Hindlimb muscle (tissue), 1 donor: ENCODE data around the gene RBPJ. TPM values are rescaled to one million over a fixed set of nuclear protein-coding genes. Genes with fewer than 3 reads are reported as not detected.
"Not testable (repeated sequence)": the region's sequence is repeated elsewhere in the genome, so short reads cannot be mapped to it uniquely, and the experiment has no call there.

Experiments
- DNase-seq: peaks from one replicate; pipeline ENCODE4 v3.0.0-alpha.2; 2013
- polyA plus RNA-seq: library from polyadenylated mRNA; unstranded; fragments of 120-200 nt; gene quantifications from one replicate; pipeline ENCODE4 v1.2.1, GENCODE V29; 2013; ENCODE audit not compliant: insufficient read length

RBPJ gene
- polyA plus RNA-seq, 1 donor = 68.6 TPM

DNA sequence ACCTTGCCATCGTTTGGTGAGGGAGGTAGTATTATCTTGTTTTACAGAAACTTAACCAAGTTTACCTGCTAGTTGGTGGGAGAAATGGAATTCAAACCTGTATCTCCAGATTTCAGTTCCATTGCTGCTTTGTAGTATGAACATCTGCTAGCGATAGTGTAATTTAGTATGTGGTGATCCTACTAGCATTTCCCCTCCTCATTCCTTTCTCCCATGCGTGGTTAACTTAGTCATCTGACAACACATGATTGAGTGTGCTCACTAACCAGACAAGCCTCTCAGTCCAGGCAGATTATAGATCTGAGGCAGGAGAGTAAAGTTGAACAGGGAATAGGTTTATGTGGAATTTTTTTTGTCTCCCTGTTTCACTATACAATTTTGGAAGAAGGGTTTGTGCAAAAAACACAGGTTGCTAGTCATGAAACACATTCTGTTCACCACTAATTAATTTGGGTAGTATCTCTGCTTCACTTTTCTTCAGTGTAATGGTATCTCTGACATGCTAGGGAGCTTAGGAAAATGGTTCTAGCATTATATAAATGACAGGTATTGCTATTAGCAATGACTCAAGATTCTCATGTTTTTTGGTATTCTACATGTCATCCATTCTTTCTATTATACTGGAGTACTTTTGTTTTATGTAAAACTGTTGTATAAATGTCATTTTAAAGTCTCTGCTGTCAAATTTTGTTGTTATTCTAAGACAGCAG, 21.7 kb downstream of the RBPJ start:
- DNase-seq = no peak

DNA sequence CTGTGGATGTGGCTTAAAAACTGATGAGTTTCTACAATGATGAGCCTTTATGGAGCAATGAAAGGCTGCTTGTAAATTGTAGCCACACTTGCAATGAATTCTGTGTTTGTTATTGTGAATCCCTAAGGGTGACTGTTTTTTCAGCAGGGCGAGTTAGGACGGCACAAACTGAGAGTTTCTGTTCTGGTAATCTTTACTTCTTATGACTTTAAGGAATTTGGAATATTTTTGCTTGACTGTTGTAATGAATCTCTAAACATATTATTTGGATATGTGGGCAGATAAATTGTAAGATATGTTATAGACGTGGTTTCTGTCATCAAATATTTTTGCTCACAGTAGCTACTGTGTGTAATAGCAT, 22.2 kb downstream of the RBPJ start:
- DNase-seq = no peak

DNA sequence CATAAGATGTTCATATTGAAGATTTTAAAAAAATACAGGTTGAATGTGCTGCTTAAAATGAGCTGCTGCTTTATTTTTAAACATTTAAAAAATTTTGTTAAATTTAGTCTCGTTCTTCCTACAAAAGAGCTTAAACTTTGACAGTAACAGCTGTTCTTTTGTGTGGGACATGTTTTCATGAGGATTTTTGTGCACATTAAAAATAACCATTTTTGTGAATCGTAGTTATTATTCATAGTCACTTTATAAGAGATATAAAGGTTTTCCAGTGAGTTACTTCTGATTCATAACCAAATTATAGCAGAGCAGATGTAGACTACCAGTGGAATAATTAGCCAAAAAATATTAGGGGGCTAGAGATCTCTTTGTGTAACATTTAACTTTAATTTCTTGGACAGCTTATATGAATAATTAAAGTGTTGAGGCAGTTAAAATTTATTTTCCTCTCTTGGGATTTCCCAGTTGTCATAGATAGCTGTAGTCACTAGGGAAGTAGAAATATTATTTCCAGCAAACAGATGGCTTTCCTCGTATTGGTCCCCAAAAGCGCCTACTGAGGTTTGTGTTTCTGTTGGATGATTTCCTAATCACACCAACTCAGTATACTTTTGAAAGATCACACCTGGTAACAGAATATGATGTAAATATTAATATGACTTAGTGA, 24.2 kb downstream of the RBPJ start:
- DNase-seq = no peak

DNA sequence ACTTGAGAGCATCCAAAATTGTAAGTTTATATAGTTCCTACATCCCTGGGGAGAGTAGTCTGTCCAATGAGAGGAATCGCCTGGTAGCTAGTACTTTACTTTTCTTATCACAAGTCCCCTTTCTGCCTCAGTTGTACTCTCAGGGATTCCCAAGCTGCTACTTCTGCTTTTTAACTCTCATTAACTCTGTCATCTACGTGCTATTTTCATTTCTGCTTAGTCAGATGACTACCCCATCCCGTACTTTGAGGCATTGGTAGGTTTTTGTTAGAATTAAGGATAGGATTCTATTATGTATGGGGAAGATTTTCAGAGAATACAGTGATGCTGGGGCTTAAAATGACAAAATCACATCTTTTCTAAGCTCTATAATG, 24.7 kb downstream of the RBPJ start:
- DNase-seq = no peak

DNA sequence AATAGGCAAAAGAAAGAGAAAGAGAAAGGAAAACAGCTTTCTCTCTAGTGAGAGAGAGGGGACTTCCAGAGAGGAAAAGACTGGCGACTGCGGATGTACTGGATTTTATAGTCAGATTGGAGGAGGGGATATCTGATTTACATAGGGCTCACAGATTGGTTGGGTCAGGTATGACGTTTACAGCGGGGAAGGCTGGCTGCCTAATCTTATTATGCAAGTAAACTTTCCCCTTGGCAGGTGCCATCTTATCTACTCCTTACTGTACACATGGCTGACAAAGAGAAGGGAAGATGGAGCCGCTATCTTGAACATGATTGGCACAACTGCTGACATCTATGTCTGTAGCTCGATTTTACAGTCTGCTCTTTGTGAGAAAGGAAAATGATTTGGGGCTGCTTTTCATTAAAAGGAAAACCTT, 25.4 kb downstream of the RBPJ start:
- no peak for DNase-seq

DNA sequence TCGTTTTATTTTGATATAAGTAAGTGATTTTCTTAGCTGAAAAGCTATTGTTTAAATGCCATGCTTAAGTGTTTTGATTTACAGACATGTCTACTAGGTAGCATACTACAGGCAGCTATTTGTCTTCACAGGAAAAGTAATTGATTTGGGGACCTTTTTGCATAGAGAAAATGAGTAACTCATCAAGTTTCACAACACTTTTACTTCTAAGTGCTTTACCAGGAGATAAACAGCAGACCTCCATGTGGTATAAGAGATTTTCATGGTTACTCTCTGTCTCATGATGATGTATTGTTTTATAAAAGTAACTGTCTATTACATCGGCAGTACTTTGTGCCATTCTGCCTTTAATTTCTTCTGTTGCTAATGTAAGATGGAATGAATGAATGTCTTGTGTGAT, 28.7 kb downstream of the RBPJ start:
- DNase-seq = no peak

DNA sequence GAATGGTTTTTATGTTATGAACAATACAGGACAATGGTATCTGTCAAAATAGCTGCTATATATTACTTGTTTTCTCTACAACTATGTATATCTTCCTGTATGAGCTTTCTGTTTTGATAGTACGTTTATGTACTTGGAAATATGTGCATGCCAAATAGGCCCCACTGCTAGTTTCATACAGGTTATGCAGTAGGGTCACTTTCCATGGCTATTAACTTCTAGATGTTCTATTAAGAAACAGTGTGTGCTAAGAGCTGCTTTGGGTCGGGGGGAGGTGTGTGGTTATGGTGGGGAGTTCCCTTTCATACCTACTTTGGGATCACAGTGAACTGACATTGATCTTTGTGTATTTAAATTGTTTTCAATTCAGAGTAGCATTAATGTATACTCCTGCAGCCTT, 30.9 kb downstream of the RBPJ start:
- DNase-seq = no peak

DNA sequence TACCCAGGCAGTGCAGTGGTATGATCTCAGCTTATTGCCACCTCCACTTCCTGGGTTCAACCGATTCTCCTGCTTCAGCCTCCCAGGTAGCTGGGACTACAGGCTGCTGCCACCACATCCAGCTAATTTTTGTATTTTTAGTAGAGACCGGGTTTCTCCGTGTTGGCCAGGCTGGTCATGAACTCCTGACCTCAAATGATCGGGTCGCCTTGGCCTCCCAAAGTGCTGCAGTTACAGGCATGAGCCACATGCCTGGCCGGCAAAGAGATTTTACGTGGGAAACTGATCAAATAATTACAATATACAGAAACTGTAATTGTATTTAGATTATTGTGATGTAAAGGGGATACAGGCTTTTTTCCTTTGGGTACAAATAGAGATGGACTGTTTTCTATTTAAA, 33.7 kb downstream of the RBPJ start:
- no peak for DNase-seq

DNA sequence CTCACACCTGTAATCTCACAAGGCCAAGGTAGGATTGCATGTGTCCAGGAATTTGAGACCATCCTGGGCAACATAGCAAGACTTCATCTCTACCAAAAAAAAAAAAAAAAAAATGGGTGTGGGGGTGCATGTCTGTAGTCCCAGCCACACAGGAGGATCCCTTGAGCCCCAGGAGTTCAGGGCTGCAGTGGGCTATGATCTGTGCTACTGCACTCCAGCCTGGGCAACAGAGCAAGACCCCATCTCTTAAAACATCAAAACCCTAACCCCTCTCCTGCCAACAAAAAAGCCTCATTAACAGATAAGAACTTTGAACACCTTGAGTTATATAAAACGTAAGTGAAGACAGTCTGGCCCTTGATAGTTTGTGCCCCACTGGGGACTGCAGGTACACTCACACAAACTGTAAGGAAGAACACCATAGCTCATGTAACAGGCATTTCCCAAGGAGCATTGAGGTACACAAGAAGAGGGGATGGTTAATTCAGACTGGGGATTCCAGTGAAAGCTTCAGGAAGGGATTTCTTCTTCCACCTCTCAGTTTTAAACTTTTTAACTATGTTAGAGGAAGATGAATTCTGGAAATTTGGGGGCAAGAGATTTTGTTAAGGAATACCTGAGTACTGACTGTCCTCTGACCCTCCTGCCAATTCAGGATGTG, 34.7 kb downstream of the RBPJ start:
- DNase-seq = no peak

DNA sequence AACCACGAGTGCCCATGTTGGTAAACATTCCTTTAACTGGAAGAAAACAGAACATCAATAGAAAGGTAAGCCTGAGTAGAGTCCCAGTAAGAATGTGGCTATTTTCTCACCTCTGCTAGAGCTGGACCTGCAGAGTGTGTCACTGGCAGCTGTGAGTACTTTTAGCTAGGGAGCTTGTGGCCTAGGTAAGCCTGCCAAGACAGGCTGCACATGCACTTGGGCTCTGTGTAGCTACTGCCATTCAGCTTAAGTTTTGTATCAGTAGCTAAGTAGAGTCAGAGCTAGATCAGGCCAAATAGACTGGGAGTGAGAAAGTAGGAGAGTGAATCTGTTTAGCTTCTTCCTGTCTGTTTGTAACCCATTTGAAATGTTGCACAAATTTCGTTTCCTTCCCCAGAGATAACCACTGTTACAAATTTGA, 35.3 kb downstream of the RBPJ start:
- DNase-seq = no peak

DNA sequence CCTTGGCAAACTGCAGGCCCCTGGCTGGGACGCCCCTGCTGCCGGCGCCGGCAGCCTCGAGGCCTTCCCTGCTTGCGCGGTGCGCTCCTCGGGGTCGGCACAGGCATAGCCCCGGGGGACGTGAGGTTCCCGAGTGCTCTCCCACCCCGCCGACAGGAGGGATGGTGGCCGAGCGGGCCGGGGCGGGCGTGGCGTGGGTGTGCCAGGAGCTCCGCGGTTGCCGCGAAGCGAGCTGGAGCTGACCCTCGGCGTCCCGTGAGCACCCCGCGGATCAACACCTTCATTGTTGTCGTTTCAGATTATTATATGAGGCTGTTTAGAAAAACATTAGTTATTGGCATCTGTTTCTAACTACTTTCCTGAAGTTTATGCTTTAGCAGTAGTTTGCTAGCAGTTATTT, 38.7 kb downstream of the RBPJ start:
- DNase-seq = not testable (repeated sequence)

DNA sequence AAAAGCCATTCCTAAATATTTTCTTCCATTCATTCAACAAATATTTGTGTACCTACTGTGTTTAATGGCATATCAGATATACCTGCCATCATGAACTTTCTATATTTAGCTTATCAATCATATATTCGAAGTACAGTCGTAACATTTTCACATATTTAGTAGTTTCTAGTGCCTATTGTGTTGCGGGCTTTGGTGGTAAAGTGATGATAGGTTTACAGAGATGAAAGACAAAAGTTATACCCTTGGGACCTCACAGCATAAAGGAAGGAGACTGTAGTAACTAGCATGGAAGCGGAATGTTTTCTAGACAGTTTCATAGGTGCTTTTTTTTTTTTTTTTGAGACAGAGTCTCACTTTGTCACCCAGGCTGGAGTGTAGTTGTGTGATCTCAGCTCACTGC, 39.5 kb downstream of the RBPJ start:
- DNase-seq = no peak

DNA sequence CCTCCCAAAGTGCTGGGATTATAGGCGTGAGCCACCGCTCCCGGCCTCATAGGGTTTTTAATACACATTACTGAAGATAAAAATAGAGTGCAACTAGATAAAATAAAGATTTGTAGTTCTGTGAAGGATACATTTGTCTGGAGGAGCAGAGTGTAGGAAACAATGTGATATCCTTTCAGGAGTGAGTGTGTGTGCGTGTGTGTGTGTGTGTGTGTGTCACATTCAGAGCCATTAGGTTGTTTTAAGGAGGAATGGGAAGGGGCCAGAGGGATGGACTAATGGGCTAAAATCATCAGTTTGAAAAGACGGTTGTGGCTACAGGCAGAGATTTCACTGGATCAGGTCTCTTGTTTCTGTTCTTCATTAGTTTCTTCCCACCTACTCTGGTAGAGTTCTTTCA, 40.0 kb downstream of the RBPJ start:
- no peak for DNase-seq

DNA sequence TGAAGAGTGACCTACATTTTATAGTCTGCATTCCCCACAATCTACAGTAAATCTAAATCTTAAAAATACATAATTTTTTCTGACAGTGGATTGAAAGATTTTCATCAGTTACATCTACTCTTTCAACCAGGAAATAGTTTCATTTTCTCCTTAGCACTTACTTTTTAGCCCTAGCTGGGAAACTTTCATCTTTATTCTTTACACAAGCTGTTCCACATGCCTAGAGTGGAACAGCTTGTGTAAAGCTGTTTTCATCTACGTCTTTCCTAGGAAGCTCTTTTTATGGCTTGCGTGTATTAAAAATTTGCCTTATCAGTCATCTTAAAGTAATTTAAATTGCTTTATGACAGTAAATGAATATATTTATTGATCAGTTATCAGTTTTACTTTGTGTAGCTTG, 40.5 kb downstream of the RBPJ start:
- no peak for DNase-seq

DNA sequence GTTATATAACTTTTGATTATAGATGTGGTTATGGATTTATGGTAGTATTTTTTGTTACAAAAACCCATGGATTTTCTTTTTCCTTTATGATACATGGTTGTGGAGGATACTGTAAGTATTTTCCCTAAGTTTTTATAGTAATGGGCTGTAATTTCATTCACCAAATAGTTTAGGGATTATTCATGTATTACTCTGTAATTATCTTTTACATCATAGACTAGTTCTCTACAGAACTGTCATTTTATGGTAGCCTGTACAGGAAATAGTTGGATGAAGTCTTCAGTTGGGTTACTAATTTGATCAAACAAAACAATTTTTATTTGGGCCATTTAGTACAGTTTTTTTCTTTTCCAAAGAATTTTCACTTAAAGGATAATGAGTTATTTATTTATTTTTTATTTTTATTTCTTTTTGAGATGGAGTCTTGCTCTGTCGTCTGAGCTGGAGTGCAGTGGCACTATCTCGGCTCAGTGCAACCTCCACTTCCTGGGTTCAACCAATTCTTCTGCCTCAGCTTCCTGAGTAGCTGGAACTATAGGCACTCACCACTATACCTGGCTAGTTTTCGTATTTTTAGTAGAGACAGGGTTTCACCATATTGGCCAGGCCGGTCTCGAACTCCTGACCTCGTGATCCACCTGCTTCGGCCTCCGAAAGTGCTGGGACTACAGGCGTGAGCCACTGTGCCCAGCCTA, 42.1 kb downstream of the RBPJ start:
- DNase-seq = no peak

DNA sequence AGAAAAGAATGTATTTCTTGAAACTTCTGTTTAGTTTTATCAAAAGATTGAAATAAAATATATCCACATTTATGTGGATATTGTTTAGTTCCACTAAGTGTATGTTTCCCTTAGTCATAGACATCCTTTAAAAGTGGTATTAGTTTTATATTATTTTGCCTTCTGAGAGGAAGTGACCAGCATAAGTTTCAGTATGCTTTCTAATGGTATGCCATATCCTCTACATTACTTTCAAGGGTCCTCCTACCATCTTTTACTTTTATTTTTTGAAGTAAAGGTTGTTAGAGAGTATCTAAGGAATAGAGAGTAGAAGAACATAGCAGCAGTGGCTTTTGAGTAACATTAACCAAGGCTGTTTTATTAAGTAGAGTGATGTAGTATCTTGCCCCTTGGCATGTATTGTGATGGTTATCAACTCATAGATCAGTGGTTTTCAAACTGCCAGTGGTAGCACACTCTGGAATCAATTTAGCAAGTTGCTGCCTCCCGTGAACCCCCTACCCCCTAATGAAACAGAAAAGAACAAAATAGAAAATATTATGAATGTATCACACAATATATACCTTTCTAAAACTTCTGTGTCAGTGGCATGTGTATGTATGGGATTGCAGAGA, 44.8 kb downstream of the RBPJ start:
- DNase-seq = no peak

DNA sequence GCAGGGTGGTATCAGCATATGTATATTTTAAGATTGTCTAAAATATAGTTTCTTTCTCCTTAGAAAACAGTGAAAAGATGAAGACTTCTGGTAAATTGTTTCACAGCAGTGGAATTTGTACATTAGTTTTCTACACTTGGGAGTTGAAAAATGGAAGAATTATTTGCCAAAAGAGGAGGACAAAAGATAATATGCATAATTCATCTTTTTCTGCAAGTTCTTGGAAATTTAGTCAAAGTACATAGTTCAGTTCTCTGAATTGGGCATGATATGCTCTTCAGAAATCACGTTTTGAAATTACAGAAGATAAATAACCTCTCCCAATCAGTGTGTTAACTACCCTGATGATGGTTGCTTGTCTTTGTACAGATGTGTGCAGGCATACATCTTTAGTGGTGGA, 47.0 kb downstream of the RBPJ start:
- no peak for DNase-seq

DNA sequence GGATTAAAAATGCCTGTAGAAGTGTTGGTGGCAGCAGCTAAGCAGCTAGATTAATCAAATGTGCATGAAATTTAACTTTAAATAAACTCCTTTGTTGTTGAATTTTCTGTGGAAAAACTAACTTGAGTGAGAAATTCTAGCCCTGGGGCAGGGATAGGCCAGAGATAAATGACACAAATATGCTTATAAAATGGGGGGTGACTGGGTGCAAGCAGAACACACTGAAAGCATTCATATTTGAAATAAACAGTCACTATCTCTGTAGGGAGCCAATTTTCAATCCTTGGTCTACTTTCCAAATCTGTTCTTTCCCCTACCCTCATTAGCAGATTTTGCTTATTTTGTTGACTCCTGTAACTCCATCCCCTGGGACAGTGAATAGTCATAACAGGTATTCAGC, 47.9 kb downstream of the RBPJ start:
- no peak for DNase-seq

DNA sequence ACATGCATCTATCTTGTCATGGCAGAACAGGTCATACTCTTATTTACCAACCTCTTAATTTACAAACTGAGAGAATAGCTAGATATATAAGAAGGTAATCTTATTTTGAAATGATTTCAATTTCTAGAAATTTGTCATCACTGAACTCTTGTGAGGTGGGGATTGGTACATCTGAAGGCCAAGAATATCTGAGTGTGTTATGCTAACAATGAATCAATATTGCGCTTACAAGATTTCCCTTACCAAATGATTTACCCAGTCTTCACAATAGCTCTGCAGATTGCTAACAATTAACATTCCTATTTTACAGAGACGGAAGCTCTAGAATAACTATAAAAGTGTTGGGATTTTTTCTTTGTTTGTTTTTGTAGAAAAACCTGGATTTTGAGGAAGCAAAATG, 48.3 kb downstream of the RBPJ start:
- DNase-seq = no peak

DNA sequence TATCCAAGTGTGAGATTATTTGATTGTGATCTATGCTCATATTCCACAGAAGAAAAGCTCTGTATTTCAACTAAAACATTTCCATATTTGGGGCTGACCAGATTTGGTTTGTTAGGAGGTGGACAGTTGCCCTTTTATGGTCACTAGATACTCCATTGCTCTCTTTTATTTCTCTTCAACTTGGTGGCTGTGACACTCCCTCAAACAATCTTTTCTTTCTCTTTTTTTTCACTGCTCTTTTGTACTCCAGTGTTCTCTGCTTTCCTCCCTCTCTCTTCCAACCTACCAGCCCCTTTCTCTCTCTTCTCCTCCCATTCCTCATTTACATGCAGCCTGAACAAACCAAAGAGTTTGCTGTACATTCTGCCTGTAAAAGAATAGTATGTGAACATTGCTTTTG, 48.8 kb downstream of the RBPJ start:
- no peak for DNase-seq

DNA sequence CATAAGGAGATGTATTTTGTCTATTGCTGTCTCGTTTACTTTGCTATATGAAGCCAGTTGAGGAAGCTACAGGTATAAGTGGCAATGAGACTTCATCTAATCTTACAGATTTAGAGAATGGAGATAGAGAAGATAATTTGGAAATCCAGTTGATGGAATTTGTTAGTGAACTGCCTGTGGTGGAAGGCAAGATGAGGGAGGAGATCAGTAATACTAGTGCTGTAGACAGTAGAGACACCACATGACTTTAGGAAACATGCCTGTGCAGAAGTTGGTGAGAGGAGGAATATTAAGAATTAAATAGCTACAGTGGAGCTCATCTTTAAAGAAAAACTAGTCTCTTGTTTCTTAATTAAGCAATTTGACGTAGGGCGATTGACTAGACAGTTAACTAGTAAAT, 51.3 kb downstream of the RBPJ start:
- DNase-seq = no peak

DNA sequence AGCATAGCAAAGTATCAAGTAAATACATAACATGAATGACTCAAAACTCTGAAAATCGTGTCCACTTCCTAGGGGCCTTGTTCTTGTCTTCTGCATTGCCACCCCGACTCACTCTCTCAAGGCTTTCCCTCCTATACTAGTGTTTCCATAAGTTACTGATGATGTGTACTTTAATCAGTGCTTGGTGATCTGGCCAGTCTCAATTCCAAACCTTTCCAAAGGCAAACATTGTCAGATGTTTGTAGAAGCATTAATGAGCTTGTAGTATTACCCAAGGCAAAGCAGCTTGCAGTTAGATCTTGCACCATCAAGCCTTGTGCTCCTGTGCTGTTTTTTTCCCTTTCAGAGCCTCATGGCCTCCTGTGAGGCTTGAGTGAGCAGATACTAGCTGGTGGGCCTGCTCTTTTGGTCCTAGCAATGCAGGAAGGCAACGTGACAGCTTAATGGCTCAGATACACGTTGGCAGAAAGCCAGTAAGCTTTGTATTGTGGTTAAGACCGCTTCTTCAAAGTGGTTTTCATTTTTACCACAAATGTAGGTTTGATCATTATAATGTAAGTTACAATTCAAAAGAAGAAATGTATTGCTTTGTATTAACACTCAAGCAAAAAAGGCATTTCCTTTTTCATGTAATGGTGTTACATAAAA, 51.8 kb downstream of the RBPJ start:
- no peak for DNase-seq

DNA sequence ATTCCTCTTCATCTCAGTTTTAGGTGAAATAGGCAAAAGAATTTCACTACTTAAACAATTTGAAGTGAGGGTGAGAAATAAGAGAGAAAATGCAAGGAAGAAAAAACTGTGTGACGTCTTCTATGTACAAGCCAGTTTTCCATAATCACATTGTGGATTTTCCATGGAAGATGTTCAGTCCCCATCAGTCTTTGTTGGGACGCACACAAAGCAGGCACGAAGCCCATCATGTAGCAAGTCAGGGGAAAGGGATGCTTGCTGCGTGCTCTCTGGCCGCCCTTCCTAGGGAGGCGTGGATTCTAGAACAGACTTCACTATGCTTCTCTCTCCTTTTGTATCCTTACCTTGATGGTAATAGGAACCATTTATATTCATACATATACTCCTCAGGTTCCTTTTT, 54.7 kb downstream of the RBPJ start:
- DNase-seq = peak; percentile 73
